NB4 (cell line): Measurements from ENCODE around the gene SRGN.

ENCODE experiments used
- MYC ChIP-seq: IDR thresholded peaks from 2 replicates; pipeline ENCODE4 v1.6.1; 2011; ENCODE audit warnings: low read depth, low read length
- POLR2A ChIP-seq: IDR thresholded peaks from 2 replicates; pipeline ENCODE4 v1.6.1; 2011; ENCODE audit warnings: mild to moderate bottlenecking; ENCODE audit not compliant: insufficient read length; ENCODE audit errors: extremely low read depth

GRCh38 chr10:69123306-69123746, 35.4 kb downstream of the SRGN start:
- TF ChIP-seq MYC (peak; percentile 65; the same call in 1 of the 2 replicates), POLR2A (no peak)
